PFSK-1 (cell line): Measurements from ENCODE around the gene TREM2.

Experiments used
- FOXP2 ChIP-seq: optimal IDR thresholded peaks from 2 replicates; pipeline ENCODE3; 2011; ENCODE audit warnings: borderline replicate concordance, control low read depth, inconsistent platforms; ENCODE audit not compliant: insufficient read depth; ENCODE audit errors: extremely low read length, extremely low read depth
- POLR2AphosphoS5 ChIP-seq: IDR thresholded peaks from 2 replicates; pipeline ENCODE4 v1.6.1; 2012; ENCODE audit warnings: low read depth, mild to moderate bottlenecking, control low read depth, low read length, moderate library complexity
- REST ChIP-seq, 2 experiments: IDR thresholded peaks; 2 replicates each; pipeline versions ENCODE4 v1.6.1 to v1.8.0; 2011 to 2012; ENCODE audit warnings: low read depth in 2 of 2, low read length in 2 of 2, control low read depth in 1 of 2, inconsistent platforms in 1 of 2, mild to moderate bottlenecking in 1 of 2, moderate library complexity in 1 of 2; ENCODE audit not compliant: insufficient read depth in 1 of 2
- SIN3A ChIP-seq: IDR thresholded peaks from 2 replicates; pipeline ENCODE4 v1.6.1; 2012; ENCODE audit warnings: mild to moderate bottlenecking, low read length, moderate library complexity, borderline replicate concordance; ENCODE audit not compliant: insufficient read depth
- TAF1 ChIP-seq: IDR thresholded peaks from 2 replicates; pipeline ENCODE4 v1.6.1; 2012; ENCODE audit warnings: low read length, control low read depth, borderline replicate concordance; ENCODE audit not compliant: insufficient read depth

Gene TREM2

GRCh38 chr6:41201764-41202173 lies 38.9 kb upstream of the TREM2 start:
- no peak for TF ChIP-seq TAF1
- TF ChIP-seq SIN3A: no peak
- TF ChIP-seq POLR2AphosphoS5: no peak

- TF ChIP-seq POLR2AphosphoS5 (no peak), SIN3A (no peak), REST (IDR thresholded peaks at IDR 0.05; ENCODE audit: insufficient read depth in 1 of 2, low read depth in 2 of 2, low read length in 2 of 2) (no peak), TAF1 (no peak), FOXP2 (no peak)
Measured at GRCh38 chr6:41200901-41201763, 38.2 kb upstream of the TREM2 start, which contains the start of gene TREML2. TREML2 (minus strand) TSS chr6:41201149; CDS start chr6:41201008, 141 bp downstream.

GRCh38 chr6:41200296-41200900 lies 37.5 kb upstream of the TREM2 start:
- TF ChIP-seq POLR2AphosphoS5 (no peak), FOXP2 (no peak), TAF1 (no peak), SIN3A (no peak), REST (IDR thresholded peaks at IDR 0.05; ENCODE audit: insufficient read depth in 1 of 2, low read depth in 2 of 2, low read length in 2 of 2) (no peak)

GRCh38 chr6:41199552-41200246 lies 36.8 kb upstream of the TREM2 start:
- TF ChIP-seq POLR2AphosphoS5: no peak
- no peak for TF ChIP-seq REST (IDR thresholded peaks at IDR 0.05; ENCODE audit: insufficient read depth in 1 of 2, low read depth in 2 of 2, low read length in 2 of 2)
- TF ChIP-seq FOXP2: no peak
- TF ChIP-seq SIN3A: no peak
- no peak for TF ChIP-seq TAF1

GRCh38 chr6:41197234-41197633 lies 34.3 kb upstream of the TREM2 start:
- TF ChIP-seq REST (IDR thresholded peaks at IDR 0.05; ENCODE audit: insufficient read depth in 1 of 2, low read depth in 2 of 2, low read length in 2 of 2) (no peak), FOXP2 (no peak), SIN3A (no peak)
